A549 (cell line): ENCODE measurements around the gene RTL5. TPM values are rescaled to one million over a fixed set of nuclear protein-coding genes. Genes with fewer than 3 reads are reported as not detected.

Experiments
- ATAC-seq, 2 experiments: fragments of 200-7000 bp in 1 of 2; fragments of >200 bp in 1 of 2; cut with Nextera tagmentation in 1 of 2; cut with Tn5 transposase in 1 of 2; 3 replicates each; pipeline versions ENCODE4 v1.8.0 to v1.9.1; 2018 to 2020; ENCODE audit warnings: mild to moderate bottlenecking in 1 of 2, moderate library complexity in 1 of 2
- CTCF ChIA-PET: fragments of 300-600 bp; sonication (Branson Sonifier 250); formaldehyde crosslinking; extraction: SDS; loops from one replicate; lab custom pipeline; 2021; ENCODE audit warnings: antibody characterized with exemption, inconsistent platforms; lab: Yijun Ruan, JAX
- POLR2A ChIA-PET: fragments of 350-600 bp; formaldehyde crosslinking; extraction: SDS; loops from one replicate; lab custom pipeline; 2021; ENCODE audit warnings: antibody characterized with exemption, inconsistent platforms; lab: Yijun Ruan, JAX
- DNase-seq, 2 experiments: peaks; one replicate each; pipeline versions ENCODE4 v3.0.0 to v3.0.0-alpha.2; 2011 to 2016; ENCODE audit warnings: low read depth in 1 of 2, low spot score in 1 of 2
- FAIRE-seq: peaks from 2 replicates; lab custom pipeline; 2011; peaks lifted over from hg19 to GRCh38; lab: Jason Lieb, UNC
- H3K27ac ChIP-seq, 2 experiments: fragments of >200 bp; sonication (Bioruptor Twin); formaldehyde crosslinking; 3 replicates each; pipeline ENCODE4 v1.5.1; 2016 to 2017
- H3K4me1 ChIP-seq: fragments of >200 bp; sonication (Bioruptor Twin); formaldehyde crosslinking; 3 replicates; pipeline ENCODE4 v1.6.1; 2016
- H3K4me2 ChIP-seq: fragments of >200 bp; sonication (Bioruptor Twin); formaldehyde crosslinking; 3 replicates; pipeline ENCODE4 v1.6.1; 2016
- H3K4me3 ChIP-seq: fragments of >200 bp; sonication (Bioruptor Twin); formaldehyde crosslinking; 3 replicates; pipeline ENCODE4 v1.5.1; 2016
- H3K9me3 ChIP-seq: fragments of >200 bp; sonication (Bioruptor Twin); formaldehyde crosslinking; 3 replicates; pipeline ENCODE4 v1.6.1; 2016
- BHLHE40 ChIP-seq: IDR thresholded peaks from 2 replicates; pipeline ENCODE4 v1.6.1; 2012; ENCODE audit warnings: low read depth, low read length, inconsistent platforms
- CBX2 ChIP-seq: fragments of 200-600 bp; sonication (generic); IDR thresholded peaks from 2 replicates; pipeline ENCODE4 v1.6.1; 2016; ENCODE audit warnings: low read depth, mild to moderate bottlenecking, borderline replicate concordance
- CBX8 ChIP-seq: fragments of 200-600 bp; sonication (generic); IDR thresholded peaks from 2 replicates; pipeline ENCODE4 v1.6.1; 2016
- CHD4 ChIP-seq: fragments of 200-600 bp; sonication (generic); IDR thresholded peaks from 2 replicates; pipeline ENCODE4 v1.6.1; 2016; ENCODE audit warnings: antibody characterized with exemption, mild to moderate bottlenecking, borderline replicate concordance
- CTCF ChIP-seq: fragments of >200 bp; sonication (Bioruptor Twin); formaldehyde crosslinking; IDR thresholded peaks from 3 replicates; pipeline ENCODE4 v1.5.1; 2016
- ELK1 ChIP-seq: fragments of 150-350 bp; IDR thresholded peaks from 2 replicates; pipeline ENCODE4 v1.6.1; 2014; ENCODE audit warnings: low read depth, mild to moderate bottlenecking, low read length
- ESRRA ChIP-seq: fragments of 150-350 bp; IDR thresholded peaks from 2 replicates; pipeline ENCODE4 v1.6.1; 2014; ENCODE audit warnings: mild to moderate bottlenecking, low read length, borderline replicate concordance
- FOSB ChIP-seq: fragments of 250-450 bp; sonication (Bioruptor Pico); IDR thresholded peaks from 2 replicates; pipeline ENCODE4 v1.5.0; 2020; ENCODE audit warnings: mild to moderate bottlenecking, moderate library complexity
- HDAC2 ChIP-seq: fragments of 200-600 bp; sonication (generic); IDR thresholded peaks from 2 replicates; pipeline ENCODE4 v1.6.1; 2016
- HMGXB4 ChIP-seq: fragments of 250-450 bp; sonication (Bioruptor Pico); IDR thresholded peaks from 2 replicates; pipeline ENCODE4 v1.5.0; 2021; ENCODE audit warnings: mild to moderate bottlenecking, moderate library complexity, borderline replicate concordance
- HOXA7 ChIP-seq: fragments of 250-450 bp; sonication (Bioruptor Pico); IDR thresholded peaks from 2 replicates; pipeline ENCODE4 v1.5.0; 2020; ENCODE audit warnings: mild to moderate bottlenecking, moderate library complexity
- HOXB5 ChIP-seq: fragments of 250-450 bp; sonication (Bioruptor Pico); IDR thresholded peaks from 2 replicates; pipeline ENCODE4 v1.5.0; 2020; ENCODE audit warnings: mild to moderate bottlenecking, moderate library complexity
- JUNB ChIP-seq: fragments of >200 bp; sonication (Bioruptor Twin); formaldehyde crosslinking; IDR thresholded peaks from 2 replicates; pipeline ENCODE4 v1.6.1; 2016
- KDM1A ChIP-seq: fragments of 200-600 bp; sonication (generic); IDR thresholded peaks from 2 replicates; pipeline ENCODE4 v1.6.1; 2016; ENCODE audit warnings: low read depth, mild to moderate bottlenecking
- MAZ ChIP-seq: fragments of 150-350 bp; IDR thresholded peaks from 2 replicates; pipeline ENCODE4 v1.6.1; 2014; ENCODE audit warnings: antibody characterized with exemption, low read depth, low read length, borderline replicate concordance
- NR3C1 ChIP-seq: fragments of >200 bp; sonication (Bioruptor Twin); formaldehyde crosslinking; IDR thresholded peaks from 3 replicates; pipeline ENCODE4 v1.6.1; 2017
- PHF8 ChIP-seq: fragments of 200-600 bp; sonication (generic); IDR thresholded peaks from 2 replicates; pipeline ENCODE4 v1.6.1; 2016; ENCODE audit warnings: low read depth, mild to moderate bottlenecking, antibody characterized with exemption, moderate library complexity, borderline replicate concordance
- POLR2A ChIP-seq: IDR thresholded peaks from 2 replicates; pipeline ENCODE4 v1.6.1; 2012; ENCODE audit warnings: mild to moderate bottlenecking, low read length
- POLR2AphosphoS2 ChIP-seq: conservative IDR thresholded peaks from 2 replicates; pipeline ENCODE4 v1.6.1; 2012; ENCODE audit warnings: low read length, improper control_type of control experiment, inconsistent platforms
- RAD21 ChIP-seq, 2 experiments: fragments of >200 bp in 1 of 2; sonication (Bioruptor Twin) in 1 of 2; formaldehyde crosslinking in 1 of 2; IDR thresholded peaks in 1 of 2; conservative IDR thresholded peaks in 1 of 2; 2 replicates in 1 of 2; 3 replicates in 1 of 2; pipeline ENCODE4 v1.6.1; 2012 to 2018; ENCODE audit warnings: inconsistent platforms in 1 of 2
- RARB ChIP-seq: fragments of 250-450 bp; sonication (Bioruptor Pico); IDR thresholded peaks from 2 replicates; pipeline ENCODE4 v1.8.0; 2021; ENCODE audit warnings: mild to moderate bottlenecking, moderate library complexity
- SREBF2 ChIP-seq: fragments of 450-650 bp; IDR thresholded peaks from 2 replicates; pipeline ENCODE4 v1.6.1; 2014; ENCODE audit warnings: mild to moderate bottlenecking, moderate library complexity
- TFCP2L1 ChIP-seq: fragments of 250-450 bp; sonication (Bioruptor Pico); IDR thresholded peaks from 2 replicates; pipeline ENCODE4 v1.5.0; 2021; ENCODE audit warnings: mild to moderate bottlenecking
- USF2 ChIP-seq: fragments of 450-650 bp; IDR thresholded peaks from 2 replicates; pipeline ENCODE4 v1.6.1; 2014; ENCODE audit warnings: antibody characterized with exemption
- ZC3H11A ChIP-seq: fragments of 450-650 bp; IDR thresholded peaks from 2 replicates; pipeline ENCODE4 v1.6.1; 2014; ENCODE audit warnings: antibody characterized with exemption, mild to moderate bottlenecking
- ZNF302 ChIP-seq: fragments of 250-450 bp; sonication (Bioruptor Pico); IDR thresholded peaks from 2 replicates; pipeline ENCODE4 v1.9.0; 2021; ENCODE audit warnings: inconsistent platforms, mild to moderate bottlenecking, moderate library complexity
- ZSCAN20 ChIP-seq: fragments of 250-450 bp; sonication (Bioruptor Pico); IDR thresholded peaks from 2 replicates; pipeline ENCODE4 v1.8.0; 2022; ENCODE audit warnings: mild to moderate bottlenecking, moderate library complexity
- WGBS: methylation state at CpG from one replicate; pipeline ENCODE4 v1.1.6; 2017; ENCODE audit errors: missing lambda C conversion rate; 5-methylcytosine and 5-hydroxymethylcytosine counted together
- polyA plus RNA-seq, 4 experiments: library from polyadenylated mRNA; depleted of rRNA in 3 of 4; stranded (reverse); fragments of >200 nt; fragmentation: RNase III in 1 of 4; extraction: RNeasy Plus Mini Kit Qiagen cat#74134 plus additional on column Dnase treatment in 1 of 4; gene quantifications; 2 replicates in 3 of 4; 3 replicates in 1 of 4; pipeline ENCODE4 v1.2.3, GENCODE V29; 2011 to 2017

RTL5 gene
- polyA plus RNA-seq, 2 of the 4 experiments (the other 2 are of a cell fraction), result 1.2 to 2.9 TPM

- H3K4me2 ChIP-seq, result no peak overlapping the region
- no peaks in the 10 kb centered on the region for H3K9me3 ChIP-seq
- WGBS, result 86% methylated on average over 3 of the region's 4 CpGs
- H3K4me1 ChIP-seq, result peaks cover 11% of the 10 kb centered on the region
- no peak for DNase-seq
- TF ChIP-seq ZNF302 (CRISPR knock-in tag) (no peak), MAZ (no peak), FOSB (CRISPR knock-in tag) (no peak), RARB (no peak), HOXA7 (CRISPR knock-in tag) (no peak), BHLHE40 (no peak), CBX8 (no peak), CHD4 (no peak), ZC3H11A (no peak), JUNB (no peak), ELK1 (no peak), CBX2 (no peak), RAD21 (conservative IDR thresholded peaks at IDR 0.05 in 1 of 2, IDR thresholded peaks at IDR 0.05 in 1 of 2) (no peak), HMGXB4 (no peak), HDAC2 (no peak), PHF8 (no peak), NR3C1 (no peak)
- CTCF ChIA-PET, result interaction anchor here (1.2 to 6.6 kb wide), 6 partner anchors 80 to 218 kb away, joined by 3 to 109 read pairs (median 25); partner anchors contain the start of gene NHSL2
- H3K27ac ChIP-seq, result no peak overlapping the region
- no peak overlapping the region for H3K4me3 ChIP-seq
- no peak for ATAC-seq
- no peak for FAIRE-seq
- POLR2A ChIA-PET, result no interaction called here
Measured at GRCh38 chrX:72128183-72128834, 3.4 kb downstream of the RTL5 start.

GRCh38 chrX:72127332-72127731, 4.4 kb downstream of the RTL5 start:
- no peak for TF ChIP-seq HOXA7 (CRISPR knock-in tag)
- TF ChIP-seq CHD4, result no peak
- TF ChIP-seq ESRRA, result no peak
- TF ChIP-seq PHF8, result no peak
- TF ChIP-seq CTCF, result no peak
- TF ChIP-seq KDM1A, result no peak
- TF ChIP-seq POLR2A, result no peak
- TF ChIP-seq ZSCAN20 (CRISPR knock-in tag), result no peak
- no peak for TF ChIP-seq SREBF2
- no peak for TF ChIP-seq POLR2AphosphoS2
- TF ChIP-seq USF2, result no peak
- TF ChIP-seq TFCP2L1 (CRISPR knock-in tag), result no peak
- TF ChIP-seq CBX8, result no peak
- TF ChIP-seq HOXB5 (CRISPR knock-in tag), result no peak
- Histone ChIP-seq H3K27ac (peak overlapping the region; percentile 63 to 79; a peak in 3 of 6 replicates), H3K4me3 (no peak overlapping the region), H3K4me1 (peaks cover 11% of the 10 kb centered on the region), H3K9me3 (no peaks in the 10 kb centered on the region), H3K4me2 (no peak overlapping the region)
- ATAC-seq, result no peak
- DNase-seq, result no peak
- CTCF ChIA-PET, result interaction anchor here (0.6 to 6.6 kb wide), 27 partner anchors 8 to 411 kb away, joined by 3 to 109 read pairs (median 5); partner anchors contain the start of gene NHSL2
- no peak for FAIRE-seq
- POLR2A ChIA-PET, result interaction anchor here (0.8 to 1.4 kb wide), 2 partner anchors 54 to 111 kb away, joined by 4 to 6 read pairs; partner anchors contain the start of genes ERCC6L and PIN4
- WGBS, result 37% methylated on average over 3 of the region's 3 CpGs
